HCT116 (cell line): ENCODE data around the gene ACTG1. TPM values are rescaled to one million over a fixed set of nuclear protein-coding genes. Genes with fewer than 3 reads are reported as not detected.

Source experiments
- ATAC-seq: fragments of 200-7000 bp; cut with Tn5 transposase; 2 replicates; pipeline ENCODE4 v1.9.1; 2020; ENCODE audit warnings: mild to moderate bottlenecking, moderate library complexity
- Bru-seq: library from RNA; stranded (reverse); fragments of 400-500 nt; gene quantifications from one replicate; lab custom pipeline; 2021; lab: Mats Ljungman, UMichigan
- BruChase-seq, 2 experiments: library from RNA; stranded (reverse); fragments of 400-500 nt; gene quantifications; one replicate each; lab custom pipeline; 2021; lab: Mats Ljungman, UMichigan
- BruUV-seq: library from RNA; stranded (reverse); fragments of 400-500 nt; replicated peaks from 2 replicates; lab custom pipeline; 2021; lab: Mats Ljungman, UMichigan
- CTCF ChIA-PET: fragments of 300-600 bp; sonication (Branson Sonifier 250); formaldehyde crosslinking; loops from one replicate; lab custom pipeline; 2021; ENCODE audit warnings: antibody characterized with exemption; lab: Charles Lee
- POLR2A ChIA-PET: fragments of 300-600, 350-600 bp; sonication (Branson Sonifier 250); formaldehyde crosslinking; loops from one replicate; lab custom pipeline; 2021; ENCODE audit warnings: antibody characterized with exemption; lab: Charles Lee
- RAD21 ChIA-PET, 2 experiments: fragments of 300-600 bp; sonication (Branson Sonifier 250); formaldehyde crosslinking; loops; one replicate each; lab custom pipeline; 2023; ENCODE audit warnings: low total read pairs in 2 of 2; ENCODE audit not compliant: uncharacterized antibody in 2 of 2, unreplicated experiment in 2 of 2, low non-redundant PET in 1 of 2; lab: Charles Lee
- DNase-seq: peaks from one replicate; pipeline ENCODE4 v3.0.0-alpha.2; 2010; ENCODE audit warnings: low read depth, low spot score
- H2AFZ ChIP-seq: fragments of 200-600 bp; shearing (Covaris generic), sonication (generic); 2 replicates; pipeline ENCODE4 v1.6.1; 2017; ENCODE audit warnings: low read depth, mixed run types, mixed read lengths, antibody characterized with exemption, low read length; ENCODE audit not compliant: poor library complexity, severe bottlenecking
- H3K27ac ChIP-seq: 2 replicates; pipeline ENCODE4 v1.5.1; 2012; ENCODE audit warnings: low read depth, low read length
- H3K27me3 ChIP-seq: fragments of 200-600 bp; sonication (generic); 2 replicates; pipeline ENCODE4 v1.6.1; 2016; ENCODE audit warnings: mixed run types, low read length, mixed read lengths; ENCODE audit not compliant: insufficient read depth
- H3K36me3 ChIP-seq, 2 experiments: fragments of 200-500 bp in 1 of 2; fragments of 200-600 bp in 1 of 2; sonication (Bioruptor generic) in 1 of 2; sonication (generic) in 1 of 2; 2 replicates each; pipeline versions ENCODE4 v1.5.1 to v1.6.1; 2014 to 2016; ENCODE audit warnings: low read length in 2 of 2, inconsistent platforms in 1 of 2, mixed read lengths in 1 of 2, mixed run types in 1 of 2; ENCODE audit not compliant: insufficient read depth in 2 of 2, control insufficient read depth in 1 of 2
- H3K4me1 ChIP-seq, 2 experiments: fragments of 200-600 bp in 1 of 2; sonication (generic) in 1 of 2; 2 replicates each; pipeline versions ENCODE4 v1.5.1 to v1.6.1; 2012 to 2017; ENCODE audit warnings: low read length in 2 of 2, inconsistent platforms in 1 of 2, mild to moderate bottlenecking in 1 of 2, mixed read lengths in 1 of 2, mixed run types in 1 of 2, moderate library complexity in 1 of 2; ENCODE audit not compliant: insufficient read depth in 2 of 2, control insufficient read depth in 1 of 2
- H3K4me2 ChIP-seq: fragments of 200-600 bp; sonication (generic); 2 replicates; pipeline ENCODE4 v1.6.1; 2017; ENCODE audit warnings: mixed run types, low read length, mixed read lengths
- H3K4me3 ChIP-seq, 2 experiments: fragments of 200-600 bp in 1 of 2; sonication (generic) in 1 of 2; replicated peaks in 1 of 2; 2 replicates each; pipeline ENCODE4 v1.5.1; 2011 to 2016; ENCODE audit warnings: low read length in 2 of 2, control low read depth in 1 of 2, low read depth in 1 of 2, mild to moderate bottlenecking in 1 of 2, mixed read lengths in 1 of 2, mixed run types in 1 of 2
- H3K79me2 ChIP-seq: fragments of 200-600 bp; sonication (generic); 2 replicates; pipeline ENCODE4 v1.6.1; 2017; ENCODE audit warnings: mild to moderate bottlenecking, mixed run types, low read length, moderate library complexity, mixed read lengths; ENCODE audit not compliant: insufficient read depth
- H3K9ac ChIP-seq: fragments of 200-600 bp; sonication (generic); 2 replicates; pipeline ENCODE4 v1.6.1; 2016; ENCODE audit warnings: low read length, mixed read lengths
- H3K9me2 ChIP-seq: fragments of 200-600 bp; sonication (generic), shearing (Covaris generic); 2 replicates; pipeline ENCODE4 v1.6.1; 2017; ENCODE audit warnings: mixed run types, mild to moderate bottlenecking, moderate library complexity; ENCODE audit not compliant: insufficient read depth
- H3K9me3 ChIP-seq, 2 experiments: fragments of 200-500 bp in 1 of 2; fragments of 200-600 bp in 1 of 2; sonication (Bioruptor generic) in 1 of 2; sonication (generic) in 1 of 2; 2 replicates each; pipeline ENCODE4 v1.6.1; 2014 to 2017; ENCODE audit warnings: low read length in 2 of 2, mixed read lengths in 2 of 2, inconsistent platforms in 1 of 2, low read depth in 1 of 2, mild to moderate bottlenecking in 1 of 2, mixed run types in 1 of 2, moderate library complexity in 1 of 2; ENCODE audit not compliant: control insufficient read depth in 1 of 2, insufficient read depth in 1 of 2
- H4K20me1 ChIP-seq: fragments of 200-600 bp; sonication (generic), shearing (Covaris generic); 2 replicates; pipeline ENCODE4 v1.6.1; 2017; ENCODE audit warnings: mixed run types, mild to moderate bottlenecking, moderate library complexity; ENCODE audit not compliant: insufficient read depth
- CEBPB ChIP-seq: IDR thresholded peaks from 2 replicates; pipeline ENCODE4 v1.6.1; 2012; ENCODE audit warnings: low read depth
- CTCF ChIP-seq, 3 experiments: fragments of 200-600 bp in 1 of 3; sonication (generic) in 1 of 3; IDR thresholded peaks in 2 of 3; conservative IDR thresholded peaks in 1 of 3; 2 replicates each; pipeline ENCODE4 v1.5.1; 2012 to 2017; ENCODE audit warnings: low read depth in 2 of 3, low read length in 2 of 3, antibody characterized with exemption in 1 of 3, borderline replicate concordance in 1 of 3, control low read depth in 1 of 3, mild to moderate bottlenecking in 1 of 3, mixed read lengths in 1 of 3, mixed run types in 1 of 3, moderate library complexity in 1 of 3; ENCODE audit not compliant: insufficient read depth in 1 of 3
- ELF1 ChIP-seq: IDR thresholded peaks from 2 replicates; pipeline ENCODE4 v1.6.1; 2012; ENCODE audit warnings: low read depth, borderline replicate concordance
- EZH2 ChIP-seq: fragments of 200-600 bp; sonication (generic); IDR thresholded peaks from 2 replicates; pipeline ENCODE4 v1.6.1; 2017; ENCODE audit warnings: antibody characterized with exemption, mixed run types
- EZH2phosphoT487 ChIP-seq: fragments of 200-600 bp; IDR thresholded peaks from 2 replicates; pipeline ENCODE4 v1.6.1; 2018; ENCODE audit warnings: antibody characterized with exemption, borderline replicate concordance
- JUND ChIP-seq: IDR thresholded peaks from 2 replicates; pipeline ENCODE4 v1.6.1; 2012
- MAX ChIP-seq: IDR thresholded peaks from 2 replicates; pipeline ENCODE4 v1.6.1; 2012
- POLR2A ChIP-seq: IDR thresholded peaks from 2 replicates; pipeline ENCODE4 v1.7.0; 2011; ENCODE audit warnings: borderline replicate concordance; ENCODE audit not compliant: insufficient read depth, insufficient read length; ENCODE audit errors: extremely low read depth
- POLR2AphosphoS5 ChIP-seq: IDR thresholded peaks from 2 replicates; pipeline ENCODE4 v1.6.1; 2011; ENCODE audit warnings: mild to moderate bottlenecking, low read depth, low read length, moderate library complexity
- SP1 ChIP-seq: IDR thresholded peaks from 2 replicates; pipeline ENCODE4 v1.6.1; 2012; ENCODE audit warnings: low read depth
- SRF ChIP-seq: IDR thresholded peaks from 2 replicates; pipeline ENCODE4 v1.6.1; 2012; ENCODE audit warnings: low read depth
- YY1 ChIP-seq: IDR thresholded peaks from 2 replicates; pipeline ENCODE4 v1.6.1; 2011; ENCODE audit warnings: low read length, low read depth, moderate library complexity, mild to moderate bottlenecking; ENCODE audit not compliant: insufficient replicate concordance; ENCODE audit errors: extremely low read depth
- ZBTB33 ChIP-seq: IDR thresholded peaks from 2 replicates; pipeline ENCODE4 v1.6.1; 2011; ENCODE audit warnings: mild to moderate bottlenecking, low read length, moderate library complexity; ENCODE audit not compliant: insufficient replicate concordance; ENCODE audit errors: extremely low read depth
- ZFX ChIP-seq: fragments of 450-650 bp; IDR thresholded peaks from 2 replicates; pipeline ENCODE4 v1.6.1; 2017
- ZNF274 ChIP-seq: fragments of 200-500 bp; sonication (Bioruptor generic); IDR thresholded peaks from 2 replicates; pipeline ENCODE4 v1.6.1; 2014; ENCODE audit warnings: mild to moderate bottlenecking, low read depth, low read length, inconsistent platforms
- intact Hi-C: fragments of 100-400 bp; cut with micrococcal nuclease; formaldehyde crosslinking; loops from 2 replicates; pipeline ENCODE4 v1.10.0; 2022
- long read RNA-seq: library from polyadenylated mRNA; unstranded; transcript quantifications from one replicate; pipeline ENCODE4 v2.0.0, GENCODE V29; 2021; ENCODE audit not compliant: unreplicated experiment
- polyA plus RNA-seq: library from polyadenylated mRNA; unstranded; fragments of >200 nt; gene quantifications from 2 replicates; pipeline ENCODE4 v1.2.1, GENCODE V29; 2012; ENCODE audit warnings: missing spikeins
- total RNA-seq: library from RNA; stranded (reverse); gene quantifications from one replicate; pipeline ENCODE4 v1.2.1, GENCODE V29; 2021; ENCODE audit not compliant: unreplicated experiment

Gene ACTG1
- total RNA-seq (6,223 TPM), Bru-seq, nascent RNA (percentile 100 among the genes with signal in this experiment), BruChase-seq, experiment 1, labeled RNA remaining after a 6-hour chase (percentile 100 among the genes with signal in this experiment), BruChase-seq, experiment 2, labeled RNA remaining after a 2-hour chase (percentile 100 among the genes with signal in this experiment)
- polyA plus RNA-seq = 6,644 and 8,513 TPM in 2 replicates
- long read RNA-seq, transcript ACTG1-214 (7 exons, 1,720 nt) = minor isoform, 189 of 5,606 reads
- long read RNA-seq, transcript ACTG1-206 (6 exons, 1,919 nt) = major isoform, 4,468 of 5,606 reads
- long read RNA-seq, transcript ACTG1-207 (3 exons, 1,678 nt) = minor isoform, 162 of 5,606 reads
- long read RNA-seq, transcript ACTG1-212 (4 exons, 1,698 nt) = minor isoform, 220 of 5,606 reads
- long read RNA-seq, partial matches to known transcripts = 95 of 5,606 reads
- long read RNA-seq, other reads (novel, unspliced or antisense) = 297 of 5,606 reads

GRCh38 chr17:81512562-81513371 is at the start of gene ACTG1:
Gene ACTG1 (minus strand): TSS chr17:81512799. CDS start chr17:81512354, 445 bp downstream.
- ATAC-seq = peak; percentile 46
- POLR2A ChIA-PET = interaction anchor here (0.6 to 2.4 kb wide), 16 partner anchors 8 to 217 kb away, joined by 3 to 12 read pairs (median 4); partner anchors contain the start of genes ARL16, BAHCC1, FAAP100 and FSCN2
- intact Hi-C loops = no loop called here
- H3K4me2 ChIP-seq = peak within 1 kb of the TSS; percentile 100
- peak; percentile 80 for DNase-seq
- peaks cover 23 to 77% of the 10 kb centered on the region in 2 experiments for H3K4me1 ChIP-seq
- peaks cover 71% of the 10 kb centered on the region for H3K79me2 ChIP-seq
- H3K9ac ChIP-seq = peak within 1 kb of the TSS; percentile 94
- TF ChIP-seq CTCF (IDR thresholded peaks at IDR 0.05 in 2 of 3, conservative IDR thresholded peaks at IDR 0.05 in 1 of 3; ENCODE audit: borderline replicate concordance in 1 of 3, insufficient read depth in 1 of 3, low read depth in 2 of 3, low read length in 2 of 3) = no peak
- no peak for TF ChIP-seq ZNF274
- TF ChIP-seq SRF = no peak
- TF ChIP-seq MAX = no peak
- TF ChIP-seq ZFX = peak; percentile 96; the same call in 1 of the 2 replicates
- no peak for TF ChIP-seq ELF1
- peak; percentile 47 for TF ChIP-seq ZBTB33
- TF ChIP-seq JUND = no peak
- no peak for TF ChIP-seq CEBPB
- TF ChIP-seq EZH2phosphoT487 = no peak
- TF ChIP-seq YY1 = peak; percentile 64
- TF ChIP-seq POLR2AphosphoS5 = peak; percentile 99
- TF ChIP-seq EZH2 = no peak
- TF ChIP-seq SP1 = no peak
- TF ChIP-seq POLR2A = peak; percentile 99
- TF ChIP-seq, all 23 proteins: peak for 5
- no TSS peak for BruUV-seq
- Histone ChIP-seq H3K27ac (peak within 1 kb of the TSS; percentile 100), H3K9me3 (no peaks in the 10 kb centered on the region), H2AFZ (no peak within 1 kb of the TSS), H4K20me1 (peaks cover 35% of the 10 kb centered on the region; the same call in 1 of the 2 replicates), H3K4me3 (peak within 1 kb of the TSS; percentile 90 to 96), H3K9me2 (no peaks in the 10 kb centered on the region), H3K36me3 (peaks cover 19 to 34% of the 10 kb centered on the region in 2 experiments), H3K27me3 (no peaks in the 10 kb centered on the region)
- CTCF ChIA-PET = interaction anchor here (1.1 kb wide), 1 partner anchor 40 kb away, joined by 3 read pairs; the partner anchor contains the start of gene FAAP100
- RAD21 ChIA-PET = no interaction called here
